Activated T-cell treated with anti-CD3 and anti-CD28 coated beads for 4 hours (primary cell): ENCODE results near the gene TNKS1BP1.
A peak's percentile ranks its signal among the peaks of the same experiment; 100 is the strongest.
"Not testable (repeated sequence)": the region's sequence is repeated elsewhere in the genome, so short reads cannot be mapped to it uniquely, and the experiment has no call there.

Experiments used
- DNase-seq: peaks from one replicate; pipeline ENCODE4 v3.0.0-alpha.2; 2020

TNKS1BP1 gene

DNA sequence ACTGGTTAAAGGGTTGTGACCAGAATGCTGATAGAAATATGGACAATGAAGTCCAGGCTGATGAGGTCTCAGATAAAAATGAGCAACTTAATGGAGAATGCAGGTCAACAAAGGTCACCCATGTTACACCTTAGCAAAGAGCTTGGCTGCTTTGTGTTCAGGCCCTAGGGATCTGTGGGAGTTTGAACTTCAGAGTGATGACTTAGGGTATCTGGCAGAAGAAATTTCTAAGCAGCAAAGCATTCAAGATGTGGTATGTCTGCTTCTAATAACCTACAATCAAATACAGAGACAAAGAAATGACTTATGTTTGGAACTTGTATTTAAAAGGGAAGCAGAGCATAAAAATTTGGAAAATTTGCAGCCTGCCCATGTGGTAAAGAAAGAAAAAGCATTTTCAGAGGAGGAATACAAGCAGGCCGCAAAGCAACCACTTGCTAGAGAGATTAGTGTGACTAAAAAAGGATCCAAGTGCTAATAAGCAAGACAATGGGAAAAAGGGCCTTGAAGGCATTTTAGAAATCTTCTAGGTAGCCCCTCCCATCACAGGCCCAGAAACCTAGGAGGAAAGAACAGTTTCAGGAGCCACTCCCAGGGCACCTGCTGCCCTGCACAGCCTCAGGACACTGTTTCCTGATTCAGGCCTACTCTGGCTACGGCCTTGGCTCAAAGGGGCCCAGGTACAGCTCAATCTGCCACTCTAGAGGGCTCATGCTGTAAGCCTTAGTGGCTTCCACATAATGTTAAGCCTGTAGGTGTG, 41.3 kb downstream of the TNKS1BP1 start:
- DNase-seq: no peak

DNA sequence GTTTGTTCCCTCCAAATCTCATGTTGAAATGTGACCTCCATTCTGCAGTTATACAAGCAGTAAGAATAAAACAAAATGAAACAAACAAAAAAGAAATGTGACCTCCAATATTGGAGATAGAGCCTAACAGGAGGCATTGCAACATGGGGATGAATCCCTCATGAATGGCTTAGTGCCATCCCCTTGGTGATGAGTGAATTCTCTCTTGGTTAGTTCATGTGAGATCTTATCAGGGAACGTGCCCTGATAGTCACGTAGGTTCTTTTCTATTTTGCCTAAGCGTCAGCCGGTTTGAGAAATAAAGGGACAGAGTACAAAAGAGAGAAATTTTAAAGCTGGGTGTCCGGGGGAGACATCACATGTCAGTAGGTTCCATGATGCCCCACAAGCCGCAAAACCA, 43.2 kb downstream of the TNKS1BP1 start:
- not testable (repeated sequence) for DNase-seq

DNA sequence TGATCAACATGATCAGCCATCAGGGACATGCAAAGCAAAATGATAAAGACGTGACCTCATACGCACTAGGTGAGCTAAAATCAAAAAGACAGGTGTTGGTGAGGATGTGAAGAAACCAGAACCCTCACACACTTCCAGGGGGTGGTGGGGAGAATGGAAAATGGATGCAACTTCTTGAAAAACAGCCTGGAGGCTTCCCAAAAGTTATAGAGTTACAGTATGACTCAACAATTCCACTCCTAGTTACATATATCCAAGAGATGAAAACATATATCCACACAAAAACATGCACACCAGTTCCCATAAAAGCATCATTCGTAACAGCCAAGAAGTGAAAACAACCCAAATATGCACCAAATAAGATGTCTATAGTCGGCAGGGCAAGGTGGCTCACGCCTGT, 45.6 kb downstream of the TNKS1BP1 start:
- DNase-seq: no peak

DNA sequence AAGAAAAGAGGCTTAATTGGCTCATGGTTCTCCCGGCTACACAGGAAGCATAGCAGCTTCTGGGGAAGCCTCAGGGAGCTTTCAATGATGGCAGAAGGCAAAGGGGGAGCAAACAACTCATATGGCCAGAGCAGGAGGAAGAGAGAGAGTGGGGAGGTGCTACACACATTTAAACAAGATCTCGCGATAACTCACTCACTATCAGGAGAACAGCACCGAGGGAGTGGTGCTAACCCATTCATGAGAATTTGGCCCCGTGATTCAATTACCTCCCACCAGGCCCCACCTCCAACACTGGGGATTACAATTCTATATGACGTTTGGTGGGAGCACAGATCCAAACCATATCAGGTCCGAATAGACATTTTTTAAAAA, 46.0 kb downstream of the TNKS1BP1 start:
- DNase-seq: no peak

DNA sequence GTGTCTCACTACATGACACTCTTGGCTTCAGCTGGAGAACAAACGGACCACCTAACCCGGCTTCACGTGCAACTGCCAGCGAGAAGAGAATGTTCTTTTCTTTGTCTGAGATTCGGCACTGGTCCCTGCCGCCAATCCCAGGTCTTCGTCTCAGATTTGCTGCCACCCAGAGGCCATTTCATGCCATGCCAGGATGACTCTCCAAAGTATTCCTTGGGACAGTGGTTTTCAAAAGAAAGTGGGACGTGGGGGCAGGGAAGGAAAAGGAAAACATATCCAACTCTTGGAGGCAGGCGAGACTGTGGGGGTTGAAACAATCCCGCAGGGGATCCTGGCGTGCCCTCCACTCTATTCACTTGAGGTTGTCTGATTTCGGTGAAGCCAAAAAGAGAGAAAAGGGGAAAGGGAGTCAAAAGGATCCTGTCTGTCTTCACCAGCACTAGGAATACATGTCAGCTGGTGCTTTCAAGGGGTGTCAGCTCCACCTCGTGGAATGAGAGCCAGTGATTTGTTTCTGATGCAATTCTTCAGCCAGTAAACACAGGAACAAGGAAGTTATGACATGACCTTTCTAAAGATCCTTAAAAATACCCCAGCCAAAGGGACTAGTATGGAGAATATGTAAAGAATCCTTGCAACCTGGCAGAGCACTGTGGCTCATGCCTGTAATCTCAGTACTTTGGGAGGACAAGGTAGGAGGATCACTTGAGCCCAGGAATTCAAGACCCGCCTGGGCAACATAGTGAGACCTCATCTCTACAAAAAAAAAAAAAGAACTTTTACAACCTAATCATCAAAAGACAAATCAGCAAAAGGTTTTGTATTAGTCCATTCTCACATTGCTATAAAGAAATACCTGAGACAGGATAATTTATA, 46.7 kb downstream of the TNKS1BP1 start:
- DNase-seq: peak; percentile 3

DNA sequence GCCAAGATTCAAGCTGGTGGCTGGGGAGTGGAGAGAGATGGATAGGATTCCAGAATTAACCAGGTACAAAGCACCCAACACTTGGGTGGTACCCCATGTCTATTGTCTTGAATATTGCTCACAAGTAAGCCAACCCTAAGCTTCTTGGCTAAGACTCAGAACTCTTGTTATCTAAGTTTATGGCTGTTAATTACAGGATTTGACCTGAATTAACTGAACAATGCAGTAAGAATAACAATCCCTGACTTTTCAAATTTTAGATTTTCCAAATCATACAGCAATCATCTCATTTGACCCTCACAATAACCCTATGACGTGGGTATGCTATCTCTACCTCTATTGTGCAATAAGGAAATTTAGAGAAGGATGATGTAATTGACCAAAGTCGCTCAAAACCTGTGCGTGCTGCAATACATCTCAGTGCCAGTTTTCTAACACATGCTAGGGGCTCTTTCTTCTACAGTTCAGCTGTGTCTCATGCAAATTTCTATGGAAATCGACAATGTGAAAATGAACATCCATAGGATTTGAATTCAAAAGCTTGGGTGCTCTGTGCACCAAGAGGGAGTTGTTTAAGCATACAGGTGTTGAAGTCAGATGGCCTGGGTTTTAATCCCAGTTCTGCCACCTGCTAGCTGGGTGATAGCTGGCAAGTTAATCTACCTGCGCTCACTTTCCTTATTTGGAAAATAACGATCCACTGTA, 47.6 kb downstream of the TNKS1BP1 start:
- DNase-seq: no peak

DNA sequence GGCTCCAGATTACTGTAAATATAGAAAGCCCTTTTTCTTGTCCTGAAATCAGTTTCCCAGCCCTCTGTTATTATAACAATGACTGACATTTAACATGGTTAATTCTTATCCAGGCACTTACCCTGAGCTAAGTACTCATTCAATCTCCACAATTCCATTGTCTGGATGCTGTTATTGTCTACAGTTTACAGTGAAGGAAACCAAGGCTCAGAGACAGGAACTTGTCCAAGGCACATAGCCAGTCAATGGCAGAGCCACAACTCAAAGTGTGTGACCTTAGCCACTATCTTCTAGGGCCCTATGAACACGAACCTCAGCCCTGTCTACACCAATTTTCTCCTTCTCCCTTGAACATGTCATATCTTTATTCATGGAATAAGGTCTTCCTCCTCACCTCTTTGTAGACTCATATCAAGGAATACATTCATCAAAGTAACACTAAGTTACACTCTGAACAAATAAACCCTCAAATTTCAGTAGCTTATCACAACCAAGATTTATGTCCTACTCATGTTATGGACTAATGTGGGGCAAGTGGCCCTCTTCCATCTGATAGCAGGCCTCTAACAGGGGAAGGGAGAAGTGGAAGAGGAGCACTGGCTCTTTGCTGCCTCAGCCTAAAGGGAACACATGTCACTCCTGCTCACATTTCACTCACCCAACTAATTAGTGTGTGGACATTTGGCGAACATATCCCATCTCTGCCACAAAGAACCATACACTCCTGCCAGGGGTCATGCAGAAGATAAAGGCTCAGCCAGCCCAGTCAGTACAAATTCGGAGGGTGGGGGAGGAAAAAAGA, 48.4 kb downstream of the TNKS1BP1 start:
- no peak for DNase-seq

DNA sequence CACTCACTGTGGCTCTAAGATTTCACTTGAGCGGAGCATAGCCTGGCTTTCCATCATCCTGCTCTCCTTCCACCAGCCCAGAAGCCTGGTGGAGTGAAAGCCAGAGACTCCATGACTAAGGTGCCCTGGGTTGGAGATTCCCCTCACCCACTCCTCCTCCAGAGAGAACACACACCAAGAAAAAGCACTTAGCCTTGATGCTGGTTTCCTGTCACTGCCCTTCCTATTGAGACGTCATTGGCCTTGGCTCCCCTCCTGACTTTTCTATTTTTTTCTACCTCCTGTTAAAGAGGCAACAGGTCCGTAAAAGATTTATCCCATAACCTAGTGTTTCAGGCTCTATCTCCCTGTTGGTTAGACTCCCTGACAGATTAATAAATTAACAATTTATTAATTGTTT, 49.2 kb downstream of the TNKS1BP1 start:
- no peak for DNase-seq

DNA sequence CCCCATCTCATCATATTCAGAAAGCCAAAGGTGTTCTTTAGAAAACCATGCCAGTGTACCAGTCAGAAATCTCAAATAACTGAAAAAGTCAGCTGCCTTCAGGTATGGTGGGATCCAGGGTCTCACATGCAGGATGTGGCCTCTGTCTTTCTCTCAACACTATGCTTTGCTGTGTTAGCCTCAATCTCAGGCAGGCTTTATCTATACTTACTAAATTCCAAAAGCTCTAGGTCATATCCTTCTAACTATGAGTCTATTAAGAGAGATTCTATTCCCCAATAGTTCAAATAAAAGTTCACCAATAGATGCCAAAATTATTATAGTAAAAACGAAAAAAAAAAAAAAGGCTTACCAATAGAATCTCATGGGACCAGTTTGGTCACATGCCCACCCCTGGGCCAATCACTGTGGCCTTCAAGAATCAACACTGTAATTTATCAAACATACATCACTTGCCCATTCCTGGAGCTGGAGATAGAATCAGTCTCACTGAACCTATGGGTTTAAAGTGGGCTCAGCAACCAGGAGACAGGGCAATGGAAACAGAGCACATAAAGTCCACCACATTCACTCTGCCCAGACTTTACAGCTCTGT, 49.8 kb downstream of the TNKS1BP1 start:
- no peak for DNase-seq

DNA sequence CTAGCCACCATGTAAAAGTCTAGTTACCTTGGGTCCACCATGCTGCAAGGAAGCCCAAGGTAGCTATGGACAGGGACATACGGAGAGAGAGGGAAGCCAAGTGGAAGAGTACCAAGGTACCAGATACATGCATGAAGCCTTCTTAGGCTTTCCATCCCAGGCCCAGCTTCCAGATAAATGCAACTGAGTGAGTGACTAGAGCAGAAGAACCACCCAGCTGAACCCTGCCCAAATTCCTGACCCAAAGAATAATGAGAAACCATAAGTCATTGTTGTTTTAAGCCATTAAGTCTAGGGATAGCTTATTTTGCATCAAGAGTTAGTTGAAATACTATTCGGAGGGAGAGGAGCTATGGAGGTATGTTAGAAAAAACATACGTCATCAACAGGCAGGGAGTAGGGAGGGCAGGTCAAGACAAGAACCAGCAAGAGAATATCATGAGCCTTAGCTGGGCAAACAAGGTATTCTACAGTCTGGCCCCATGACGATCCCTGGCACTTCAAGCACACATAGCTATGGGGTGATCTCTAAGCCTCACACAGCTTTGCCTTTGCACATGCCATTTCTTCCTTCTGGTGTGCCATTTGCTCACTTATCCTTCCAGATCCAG, 51.2 kb downstream of the TNKS1BP1 start:
- no peak for DNase-seq

DNA sequence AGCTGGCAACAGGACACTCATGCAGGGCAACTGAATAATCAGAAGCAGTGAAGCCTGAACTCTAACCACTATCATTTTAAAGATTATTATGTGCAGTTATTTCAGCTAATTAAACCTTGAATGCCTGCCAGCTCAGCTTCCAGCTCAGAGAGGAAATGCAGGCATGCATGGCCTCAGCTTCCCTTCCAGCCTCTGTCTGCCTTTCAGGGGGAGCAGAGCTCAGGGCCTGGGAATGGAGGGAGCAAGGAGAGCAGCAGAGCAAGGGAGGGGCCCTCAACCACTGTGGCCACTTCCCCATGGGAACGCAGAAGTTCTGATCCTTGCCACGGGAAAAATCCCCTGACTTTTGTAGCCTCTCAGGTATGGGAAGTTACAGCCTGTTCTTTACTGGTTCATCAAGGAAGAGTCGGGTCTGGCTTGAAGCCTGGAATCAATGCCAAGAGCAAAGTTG, 55.2 kb downstream of the TNKS1BP1 start:
- no peak for DNase-seq

DNA sequence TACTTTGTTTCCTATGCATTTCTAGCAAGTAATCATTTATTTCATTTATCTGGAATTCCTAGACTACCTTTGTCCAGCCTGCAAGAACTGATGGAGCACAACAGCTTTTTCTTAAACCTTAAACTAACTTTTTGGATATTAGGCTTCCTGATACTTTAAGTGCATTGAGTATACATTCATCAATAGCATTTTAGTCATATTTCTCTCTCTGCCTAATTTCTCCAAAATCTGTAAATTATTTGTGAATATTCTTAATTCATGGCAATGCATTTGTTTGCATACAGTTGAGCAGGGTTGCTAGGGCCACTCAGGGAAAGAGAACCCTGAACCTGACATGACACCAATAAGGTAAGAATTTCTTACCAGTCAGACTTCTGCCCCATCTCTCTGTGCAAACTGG, 58.6 kb downstream of the TNKS1BP1 start:
- no peak for DNase-seq

DNA sequence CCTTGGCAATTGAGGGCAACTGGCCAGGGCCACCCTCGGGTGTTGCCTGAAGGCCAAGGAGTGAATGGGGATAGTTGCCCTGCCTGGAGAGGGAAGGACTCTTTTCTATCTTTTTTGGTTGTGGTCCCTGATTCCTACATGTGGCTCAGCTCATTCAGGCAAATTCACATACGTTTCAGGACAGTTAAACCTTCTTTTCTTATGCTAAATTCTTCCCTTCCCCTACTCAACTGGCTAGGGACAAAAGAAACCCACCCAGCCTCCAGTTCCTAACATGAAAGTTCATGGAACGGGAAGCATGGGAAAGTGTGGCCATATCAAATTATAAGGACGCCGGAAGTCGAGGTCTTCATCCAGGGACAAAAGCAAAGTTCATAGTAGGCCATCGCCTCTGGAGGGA, 61.4 kb downstream of the TNKS1BP1 start:
- DNase-seq: no peak

DNA sequence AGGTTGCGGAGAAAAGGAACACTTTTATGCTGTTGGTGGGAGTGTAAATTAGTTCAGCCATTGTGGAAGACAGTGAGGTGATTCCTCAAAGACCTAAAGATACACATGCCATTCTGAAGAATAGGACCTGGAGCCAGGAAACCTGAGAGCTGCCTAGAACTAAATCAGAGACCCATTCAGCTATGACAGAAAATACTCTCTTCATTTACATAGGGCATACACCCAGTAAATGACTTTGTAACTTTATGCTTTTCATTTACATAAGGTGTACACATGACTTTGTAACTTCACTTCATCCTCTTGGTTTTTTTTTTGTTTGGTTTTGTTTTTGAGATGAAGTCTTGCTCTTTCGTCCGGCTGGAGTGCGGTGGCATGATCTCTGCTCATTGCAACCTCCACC, 62.6 kb downstream of the TNKS1BP1 start:
- no peak for DNase-seq

DNA sequence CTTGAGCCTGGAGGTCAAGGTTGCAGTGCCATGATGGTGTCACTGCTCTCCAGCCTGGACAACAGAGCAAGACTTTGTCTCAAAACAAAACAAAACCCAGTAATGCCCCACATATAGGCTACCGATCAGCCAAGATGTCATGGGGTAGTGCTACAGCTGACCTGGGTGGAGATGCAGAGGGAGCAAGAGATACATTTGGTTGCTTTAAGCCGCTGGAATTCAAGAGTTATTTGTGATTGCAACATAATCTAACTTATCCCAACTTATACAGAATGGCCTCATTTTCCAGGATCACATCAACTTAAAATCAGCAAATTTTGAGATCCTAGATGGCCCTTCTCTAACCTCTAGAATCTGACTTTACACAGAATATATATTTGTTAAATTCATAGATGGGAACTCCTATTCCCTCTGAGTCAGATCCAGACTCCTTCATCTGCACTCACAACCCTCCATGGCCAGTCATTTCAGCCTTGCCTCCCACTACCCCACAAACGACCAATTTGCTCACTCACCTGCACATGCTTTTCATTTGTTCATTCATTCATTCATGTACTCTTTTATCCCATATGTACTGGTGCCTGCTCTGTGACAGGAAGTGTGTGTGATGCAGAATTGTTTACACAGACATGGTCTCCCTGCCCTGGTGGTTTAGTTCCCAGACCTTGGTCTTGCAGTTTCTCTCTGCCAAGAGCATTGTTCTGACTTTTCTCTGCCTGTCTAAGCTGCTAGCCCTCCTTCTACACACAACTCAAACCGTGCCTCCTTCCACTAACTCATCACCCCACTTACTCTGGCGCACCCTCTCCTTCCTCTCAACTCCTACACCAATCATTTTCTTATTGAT, 63.6 kb downstream of the TNKS1BP1 start:
- no peak for DNase-seq

DNA sequence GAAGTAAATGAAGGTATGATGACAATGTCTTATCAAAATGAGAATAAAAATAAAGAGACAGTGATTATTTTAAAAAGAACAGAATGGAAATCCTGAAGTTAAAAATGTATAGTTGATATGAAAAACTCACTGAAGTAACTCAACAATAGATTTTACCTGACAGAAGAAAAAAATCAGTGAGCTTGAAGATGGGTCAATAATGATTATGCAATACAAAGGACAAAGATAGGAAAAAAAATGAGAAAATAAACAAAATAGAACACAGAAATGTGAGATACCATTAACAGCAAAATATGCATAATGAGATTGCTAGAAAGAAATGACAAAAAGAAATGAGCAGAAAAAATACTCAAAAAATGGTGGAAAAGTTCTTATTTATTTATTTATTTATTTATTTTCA, 68.6 kb downstream of the TNKS1BP1 start:
- DNase-seq: no peak

DNA sequence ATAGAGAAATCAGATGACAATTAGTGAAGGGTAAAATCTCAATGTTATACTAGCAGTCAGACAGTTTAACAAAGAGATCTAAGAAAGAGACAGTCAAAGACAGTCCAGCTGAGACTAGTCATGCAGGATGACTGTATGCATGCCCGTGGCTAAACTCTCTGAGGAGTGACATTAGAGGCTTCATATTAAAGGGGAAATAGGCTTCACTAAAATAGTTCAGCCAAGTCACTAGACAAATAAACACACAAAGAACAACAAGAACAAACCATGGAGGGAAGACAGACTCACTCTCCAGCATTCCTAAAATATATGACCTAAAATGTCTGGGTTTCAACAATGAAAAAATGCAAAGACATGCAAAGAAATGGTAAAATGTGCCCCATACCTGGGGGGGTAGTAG, 69.1 kb downstream of the TNKS1BP1 start:
- no peak for DNase-seq

DNA sequence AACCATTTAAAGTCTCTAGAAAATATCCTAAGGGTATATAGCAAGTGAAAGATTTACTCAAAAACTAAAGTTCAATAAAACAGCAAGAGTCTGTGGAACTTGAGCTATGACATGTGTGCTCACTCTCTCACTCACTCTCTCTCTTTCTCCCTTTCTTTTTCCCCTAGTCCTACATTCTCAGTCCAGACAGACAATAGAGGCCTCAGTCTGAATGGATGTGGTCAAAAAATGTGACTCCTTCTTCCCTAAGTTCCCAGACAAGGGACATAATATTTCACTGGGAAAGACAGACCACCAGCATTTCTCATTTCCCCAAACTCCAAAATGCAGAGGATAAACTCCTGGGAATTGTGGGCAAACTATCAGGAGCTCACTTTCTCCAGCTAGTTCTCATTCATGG, 70.1 kb downstream of the TNKS1BP1 start:
- no peak for DNase-seq

DNA sequence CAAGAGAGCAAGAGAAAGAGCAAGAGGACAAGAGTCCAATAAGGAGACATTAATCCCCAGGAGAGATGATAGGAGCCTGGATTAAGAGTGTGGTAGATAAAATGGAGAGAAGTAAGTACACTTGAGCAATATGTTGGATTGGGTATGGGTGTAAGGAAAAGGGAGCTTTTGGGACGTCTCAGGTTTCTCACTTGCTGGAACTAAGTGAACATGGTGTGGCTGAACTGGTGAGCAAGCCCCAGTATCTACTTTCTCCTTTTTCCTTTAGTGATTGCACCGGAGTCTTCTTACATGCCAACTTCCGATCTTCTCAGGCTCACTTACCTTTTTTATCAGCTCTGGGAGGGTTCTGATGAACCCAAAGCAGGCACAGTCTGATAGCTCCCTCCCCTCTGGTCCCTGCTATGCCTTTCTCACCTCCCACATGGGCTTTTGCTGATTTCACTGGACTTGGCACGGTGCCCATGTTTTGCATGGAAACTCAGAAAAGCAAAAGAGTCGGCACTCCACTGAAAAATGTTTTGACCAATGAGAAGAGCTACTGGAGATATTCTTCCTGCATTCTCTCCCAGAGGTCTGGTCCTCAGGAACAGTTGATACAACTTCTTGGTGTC, 73.2 kb downstream of the TNKS1BP1 start:
- no peak for DNase-seq

DNA sequence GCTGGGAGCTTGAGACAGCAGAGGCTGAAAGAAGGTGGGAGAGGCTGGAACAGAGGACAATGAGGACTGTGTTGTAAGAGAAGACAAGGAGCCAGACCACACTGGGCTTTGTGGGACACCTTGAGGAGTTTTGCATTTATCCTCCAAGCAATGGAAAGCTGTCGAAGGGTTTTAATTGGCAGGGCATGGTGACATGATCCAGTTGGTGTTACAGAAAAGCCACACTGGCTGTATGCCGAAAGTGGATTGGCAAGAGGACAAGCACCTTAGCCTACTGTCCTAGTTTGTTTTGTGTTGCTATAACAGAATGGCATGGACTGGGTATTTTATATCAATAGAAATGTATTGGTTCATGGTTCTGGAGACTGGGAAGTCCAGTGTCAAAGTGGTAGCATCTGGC, 73.7 kb downstream of the TNKS1BP1 start:
- no peak for DNase-seq
